HG02642 (cell line): ENCODE data around the gene CPNE5.

Source experiments
- ATAC-seq: cut with Tn5 transposase; IDR thresholded peaks from one replicate; pipeline ENCODE4 v1.9.1; 2021; ENCODE audit warnings: mild to moderate bottlenecking; ENCODE audit not compliant: unreplicated experiment, poor library complexity

The CPNE5 gene

GRCh38 chr6:36858407-36858981 is 19.2 kb upstream of the CPNE5 start:
- ATAC-seq: no peak

GRCh38 chr6:36857325-36857724 is 18.1 kb upstream of the CPNE5 start:
- ATAC-seq: no peak

GRCh38 chr6:36856277-36856676 is 17.0 kb upstream of the CPNE5 start:
- ATAC-seq: no peak

- ATAC-seq: no peak
These were observed 16.5 kb upstream of the CPNE5 start for GRCh38 chr6:36855750-36856149.

GRCh38 chr6:36853325-36853724 is 14.1 kb upstream of the CPNE5 start:
- ATAC-seq: no peak

GRCh38 chr6:36852481-36853147 is 13.4 kb upstream of the CPNE5 start:
- ATAC-seq: no peak

- no peak for ATAC-seq
These were observed 12.4 kb upstream of the CPNE5 start for GRCh38 chr6:36851626-36852025.

- no peak for ATAC-seq
These were observed 11.9 kb upstream of the CPNE5 start for GRCh38 chr6:36851149-36851614.

- ATAC-seq: no peak
These were observed 10.8 kb upstream of the CPNE5 start for GRCh38 chr6:36850021-36850420.

GRCh38 chr6:36848658-36849441 is 9.6 kb upstream of the CPNE5 start:
- no peak for ATAC-seq

GRCh38 chr6:36847991-36848390 is 8.7 kb upstream of the CPNE5 start:
- ATAC-seq: no peak

- ATAC-seq: no peak
These were observed 7.9 kb upstream of the CPNE5 start for GRCh38 chr6:36847152-36847551.

GRCh38 chr6:36845233-36845632 is 6.0 kb upstream of the CPNE5 start:
- ATAC-seq: no peak

GRCh38 chr6:36844232-36845170 is 5.3 kb upstream of the CPNE5 start:
- no peak for ATAC-seq

- ATAC-seq: no peak
These were observed 3.9 kb upstream of the CPNE5 start for GRCh38 chr6:36843170-36843569.

GRCh38 chr6:36841756-36842155 is 2.5 kb upstream of the CPNE5 start:
- no peak for ATAC-seq

GRCh38 chr6:36840432-36841403 is 1.5 kb upstream of the CPNE5 start:
- ATAC-seq: no peak

- ATAC-seq: no peak
These were observed 646 bp upstream of the CPNE5 start for GRCh38 chr6:36839749-36840431.

GRCh38 chr6:36837686-36838085 is 1.6 kb downstream of the CPNE5 start:
- no peak for ATAC-seq
